T-cell (primary cell): Measurements from ENCODE around the gene GNG7. TPM values are rescaled to one million over a fixed set of nuclear protein-coding genes. Genes with fewer than 3 reads are reported as not detected.
"Not testable (repeated sequence)": the region's sequence is repeated elsewhere in the genome, so short reads cannot be mapped to it uniquely, and the experiment has no call there.

Source experiments
- ATAC-seq, 4 experiments: fragments of 200-7000 bp in 3 of 4; fragments of 150-1000 bp in 1 of 4; cut with Tn5 transposase; replicated peaks in 1 of 4; 1 replicate in 3 of 4; 2 replicates in 1 of 4; pipeline ENCODE4 v1.10.0; 2021; ENCODE audit warnings: moderate library complexity in 3 of 4, mild to moderate bottlenecking in 2 of 4, moderate number of reproducible peaks in 1 of 4
- CTCF ChIA-PET, 2 donors: fragments of 300-600 bp; sonication (Branson Sonifier 250); formaldehyde crosslinking; loops; one replicate each; lab custom pipeline; 2022; ENCODE audit warnings: antibody characterized with exemption in 2 of 2; lab: Charles Lee
- POLR2A ChIA-PET, 2 donors: fragments of 300-600 bp; sonication (Branson Sonifier 250); formaldehyde crosslinking; loops; one replicate each; lab custom pipeline; 2022; ENCODE audit warnings: antibody characterized with exemption in 2 of 2; lab: Charles Lee
- DNase-seq, 35 experiments: peaks; one replicate each; pipeline versions ENCODE4 v3.0.0 to v3.0.0-alpha.2; 2013 to 2023
- H3K27ac ChIP-seq: one replicate; pipeline ENCODE4 v1.5.1; 2013; ENCODE audit warnings: low read length
- H3K27me3 ChIP-seq, 2 experiments: replicated peaks in 1 of 2; 1 replicate in 1 of 2; 2 replicates in 1 of 2; pipeline versions ENCODE4 v1.6.1 to v1.7.0; 2013; ENCODE audit warnings: low read length in 1 of 2, mixed read lengths in 1 of 2; ENCODE audit not compliant: control insufficient read depth in 2 of 2, insufficient read depth in 2 of 2; ENCODE audit errors: extremely low read depth in 1 of 2
- H3K36me3 ChIP-seq, 2 donors: 1 replicate in 1 of 2; 2 replicates in 1 of 2; pipeline versions ENCODE4 v1.6.1 to v1.7.0; 2013; ENCODE audit warnings: low read length in 1 of 2; ENCODE audit not compliant: control insufficient read depth in 2 of 2, insufficient read depth in 1 of 2; ENCODE audit errors: extremely low read depth in 1 of 2
- H3K4me1 ChIP-seq, 2 experiments: 1 replicate in 1 of 2; 2 replicates in 1 of 2; pipeline versions ENCODE4 v1.6.1 to v1.7.0; 2013; ENCODE audit warnings: low read length in 2 of 2, mixed read lengths in 1 of 2; ENCODE audit not compliant: insufficient read depth in 2 of 2, control insufficient read depth in 1 of 2; ENCODE audit errors: extremely low read depth in 1 of 2
- H3K4me3 ChIP-seq, 2 donors: 1 replicate in 1 of 2; 2 replicates in 1 of 2; pipeline versions ENCODE4 v1.5.1 to v1.7.0; 2013; ENCODE audit warnings: mild to moderate bottlenecking in 2 of 2, low read length in 1 of 2, moderate library complexity in 1 of 2; ENCODE audit not compliant: control insufficient read depth in 1 of 2; ENCODE audit errors: extremely low read depth in 1 of 2
- H3K9me3 ChIP-seq: 2 replicates; pipeline ENCODE4 v1.7.0; 2013
- H3K27ac Mint-ChIP-seq, 2 donors: one replicate each; pipeline ENCODE4 v1.8.0; 2020 to 2021; ENCODE audit warnings: mild to moderate bottlenecking in 2 of 2, mixed read lengths in 2 of 2
- H3K27me3 Mint-ChIP-seq, 2 donors: one replicate each; pipeline ENCODE4 v1.8.0; 2021 to 2022; ENCODE audit warnings: mixed read lengths in 2 of 2
- H3K36me3 Mint-ChIP-seq: one replicate; pipeline ENCODE4 v1.8.0; 2021; ENCODE audit warnings: mixed read lengths
- H3K4me1 Mint-ChIP-seq, 3 donors: one replicate each; pipeline ENCODE4 v1.8.0; 2020 to 2022; ENCODE audit warnings: mixed read lengths in 3 of 3, mild to moderate bottlenecking in 1 of 3
- H3K4me3 Mint-ChIP-seq, 3 donors: one replicate each; pipeline ENCODE4 v1.8.0; 2020 to 2022; ENCODE audit warnings: mild to moderate bottlenecking in 3 of 3, mixed read lengths in 3 of 3, moderate library complexity in 3 of 3
- H3K9me3 Mint-ChIP-seq, 3 donors: one replicate each; pipeline ENCODE4 v1.8.0; 2020 to 2022; ENCODE audit warnings: mixed read lengths in 3 of 3
- WGBS: methylation state at CpG from one replicate; pipeline ENCODE4 v1.1.5; 2013; ENCODE audit warnings: missing lambda C conversion rate; ENCODE audit not compliant: insufficient coverage; 5-methylcytosine and 5-hydroxymethylcytosine counted together
- total RNA-seq, 35 experiments: library from RNA in 6 of 35; stranded (reverse) in 6 of 35; fragments of 120-200 nt in 1 of 35; gene quantifications; one replicate each; pipeline versions ENCODE4 v1.2.1 to v1.2.4 and lab custom pipeline; 2013 to 2026

The GNG7 gene
- total RNA-seq, 5 donors from 2014 or later (not counting 1 experiment from before 2014, with no cell fraction given): 4.5 to 7.2 (median 5.7) TPM

DNA sequence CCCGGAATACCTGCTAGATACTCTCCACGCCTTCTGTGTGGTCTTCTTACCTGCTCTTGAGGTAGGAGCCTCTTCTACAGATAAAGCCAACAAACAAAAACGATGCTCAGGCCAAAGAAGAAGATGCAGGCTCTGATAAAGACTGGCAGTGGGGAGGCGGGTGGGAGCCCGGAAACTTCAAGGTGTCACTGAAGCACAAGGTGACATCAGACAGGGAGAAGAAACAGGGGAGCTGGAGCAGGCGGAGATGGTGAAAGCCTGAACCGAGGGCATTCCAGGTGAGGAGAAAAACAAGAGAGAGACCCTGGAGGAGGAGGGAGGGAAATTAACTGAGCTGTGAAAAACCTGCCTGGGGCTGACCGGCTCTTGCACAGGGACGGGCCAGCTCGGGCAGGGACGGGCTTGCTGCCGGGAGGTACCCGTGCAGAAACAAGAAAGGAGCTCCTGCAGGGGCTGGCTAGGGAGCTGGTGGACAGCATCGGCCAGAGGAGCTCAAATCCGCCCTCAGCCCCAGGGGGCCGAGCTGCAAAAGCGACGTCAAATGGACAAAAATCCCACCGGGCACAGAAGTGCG, 19.0 kb downstream of the GNG7 start:
- DNase-seq (no peak), ATAC-seq (no peak)
- 89% methylated on average over 19 of the region's 20 CpGs for WGBS
- Mint-ChIP-seq H3K4me1 (peaks cover 0 to 5% (median 0%) of the 10 kb centered on the region in 3 donors), H3K27me3 (no peaks in the 10 kb centered on the region), H3K27ac (no peak overlapping the region), H3K36me3 (peaks cover 4% of the 10 kb centered on the region), H3K4me3 (no peak overlapping the region), H3K9me3 (no peaks in the 10 kb centered on the region)
- ChIA-PET POLR2A (no interaction called here), CTCF (interaction anchor here in 1 of 2 donors (1.2 kb wide), 1 partner anchor 21 kb away, joined by 3 read pairs; no protein-coding TSS in a partner anchor)
- Histone ChIP-seq H3K9me3 (no peaks in the 10 kb centered on the region), H3K4me1 (no peaks in the 10 kb centered on the region), H3K4me3 (no peak overlapping the region), H3K27me3 (no peaks in the 10 kb centered on the region), H3K27ac (no peak overlapping the region), H3K36me3 (no peaks in the 10 kb centered on the region)

DNA sequence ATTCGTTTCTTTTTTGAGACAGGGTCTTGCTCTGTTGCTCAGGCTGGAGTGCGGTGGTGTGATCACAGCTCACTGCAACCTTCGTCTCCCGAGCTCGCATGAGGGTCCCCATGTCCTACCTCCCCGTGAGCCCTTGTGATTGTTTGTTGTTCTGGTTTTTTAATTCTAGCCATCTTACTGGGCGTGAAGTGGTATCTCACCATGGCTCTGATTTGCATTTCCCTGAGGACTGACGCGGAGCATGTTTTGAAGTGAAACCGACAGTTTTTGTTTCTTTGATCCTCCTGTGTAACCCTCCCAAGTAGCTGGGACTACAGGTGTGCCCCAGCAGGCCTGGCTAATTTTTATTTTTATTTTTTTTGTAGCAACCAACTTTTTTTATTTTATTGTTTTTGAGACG, 21.7 kb downstream of the GNG7 start:
- Mint-ChIP-seq H3K4me1 (peaks cover 0 to 8% (median 0%) of the 10 kb centered on the region in 3 donors), H3K27ac (no peak overlapping the region), H3K9me3 (no peaks in the 10 kb centered on the region), H3K36me3 (peaks cover 4% of the 10 kb centered on the region), H3K4me3 (no peak overlapping the region), H3K27me3 (no peaks in the 10 kb centered on the region)
- H3K27me3 ChIP-seq: no peaks in the 10 kb centered on the region
- no peaks in the 10 kb centered on the region for H3K4me1 ChIP-seq
- no peaks in the 10 kb centered on the region for H3K36me3 ChIP-seq
- ATAC-seq: no peak
- WGBS: 92% methylated on average over 6 of the region's 11 CpGs
- H3K4me3 ChIP-seq: no peak overlapping the region
- H3K9me3 ChIP-seq: no peaks in the 10 kb centered on the region
- ChIA-PET CTCF (no interaction called here), POLR2A (interaction anchor here in 1 of 2 donors (0.6 kb wide), 1 partner anchor 503 kb away, joined by 3 read pairs; no protein-coding TSS in a partner anchor)
- no peak for DNase-seq
- peak overlapping the region; percentile 44 for H3K27ac ChIP-seq

DNA sequence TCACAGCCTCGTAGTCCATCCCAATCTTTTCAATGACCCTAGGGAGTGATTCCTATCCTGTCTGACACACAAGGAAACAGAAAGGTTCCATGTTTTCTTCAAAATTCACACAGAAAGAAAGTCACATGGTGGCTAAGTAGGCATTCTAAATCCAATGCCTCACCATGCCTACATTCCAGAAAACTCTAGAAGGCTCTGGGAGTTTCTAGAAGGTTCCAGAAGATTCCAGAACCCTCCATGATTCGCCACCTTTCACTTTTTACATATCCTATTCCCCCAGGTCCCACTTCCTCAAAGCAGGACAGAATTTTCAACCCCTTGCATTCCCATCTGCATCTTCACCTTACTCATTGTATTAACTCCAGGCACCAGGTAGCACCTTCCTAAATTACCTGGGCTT, 23.1 kb downstream of the GNG7 start:
- H3K4me3 Mint-ChIP-seq: no peak overlapping the region
- H3K9me3 Mint-ChIP-seq: no peaks in the 10 kb centered on the region
- H3K4me1 Mint-ChIP-seq: peaks cover 0 to 8% (median 0%) of the 10 kb centered on the region in 3 donors
- no peaks in the 10 kb centered on the region for H3K9me3 ChIP-seq
- DNase-seq: no peak
- H3K36me3 ChIP-seq: no peaks in the 10 kb centered on the region
- H3K4me3 ChIP-seq: no peak overlapping the region
- no peak overlapping the region for H3K27ac Mint-ChIP-seq
- WGBS: 80% methylated on average over 1 of the region's 2 CpGs
- ChIA-PET POLR2A (no interaction called here), CTCF (no interaction called here)
- H3K36me3 Mint-ChIP-seq: peaks cover 4% of the 10 kb centered on the region
- no peaks in the 10 kb centered on the region for H3K4me1 ChIP-seq
- H3K27me3 Mint-ChIP-seq: no peaks in the 10 kb centered on the region
- no peak overlapping the region for H3K27ac ChIP-seq
- ATAC-seq: no peak
- no peaks in the 10 kb centered on the region for H3K27me3 ChIP-seq

DNA sequence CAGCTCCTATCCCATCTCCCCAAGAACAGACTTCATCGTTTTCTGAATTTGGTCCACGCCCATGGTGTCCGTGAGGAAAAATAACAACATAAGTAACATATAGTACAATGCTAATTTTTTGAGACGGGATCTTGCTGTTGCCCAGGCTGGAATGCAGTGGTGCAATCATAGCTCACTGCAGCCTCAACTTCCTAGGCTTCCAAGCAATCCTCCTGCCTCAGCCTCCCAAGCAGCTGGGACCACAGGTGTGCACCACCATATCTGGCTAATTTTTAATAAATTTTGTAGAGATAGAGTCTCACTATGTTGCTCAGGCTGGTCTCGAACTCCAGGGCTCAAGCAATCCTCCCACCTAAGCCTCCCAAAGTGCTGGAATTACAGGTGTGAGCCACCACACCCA, 23.5 kb downstream of the GNG7 start:
- H3K27ac Mint-ChIP-seq, H3K4me1 Mint-ChIP-seq, H3K4me1 ChIP-seq, CTCF ChIA-PET, H3K36me3 ChIP-seq, H3K27me3 Mint-ChIP-seq, DNase-seq, ATAC-seq, H3K4me3 Mint-ChIP-seq, H3K27me3 ChIP-seq, POLR2A ChIA-PET, H3K4me3 ChIP-seq, H3K36me3 Mint-ChIP-seq, H3K27ac ChIP-seq, H3K9me3 ChIP-seq, H3K9me3 Mint-ChIP-seq: not testable (repeated sequence)
- no CpG with 5 or more reads among the region's 5 CpGs for WGBS

DNA sequence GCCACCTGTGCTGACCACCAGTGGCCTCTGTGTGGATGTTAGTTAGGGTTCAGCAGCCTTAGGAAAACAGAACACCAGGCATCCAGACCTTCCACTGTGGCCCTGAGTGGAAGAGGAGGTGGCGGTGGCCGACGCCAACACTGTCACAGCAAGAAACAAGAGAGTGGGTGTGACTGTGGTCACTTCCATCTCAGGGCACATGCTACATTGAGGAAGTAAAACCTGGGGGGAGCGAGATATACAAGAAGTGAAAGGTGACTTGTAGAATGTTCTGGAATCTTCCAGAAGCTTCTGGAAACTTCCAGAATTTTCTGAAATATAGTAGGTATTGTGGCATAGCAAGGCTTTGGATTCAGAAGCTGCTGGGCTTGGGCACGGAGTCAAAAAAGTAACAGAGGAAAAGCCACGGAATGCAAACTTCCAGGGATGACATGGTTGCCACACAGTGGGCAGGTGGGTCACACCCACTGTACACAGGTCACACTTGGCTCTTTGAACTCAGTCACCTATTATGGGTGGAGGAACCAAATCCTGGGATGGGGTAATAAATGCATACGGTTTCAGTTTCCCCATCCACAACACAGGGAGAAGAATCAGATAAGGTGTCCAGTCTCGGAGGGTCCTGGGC, 24.3 kb downstream of the GNG7 start:
- POLR2A ChIA-PET: no interaction called here
- no peak overlapping the region for H3K27ac Mint-ChIP-seq
- H3K27ac ChIP-seq: no peak overlapping the region

DNA sequence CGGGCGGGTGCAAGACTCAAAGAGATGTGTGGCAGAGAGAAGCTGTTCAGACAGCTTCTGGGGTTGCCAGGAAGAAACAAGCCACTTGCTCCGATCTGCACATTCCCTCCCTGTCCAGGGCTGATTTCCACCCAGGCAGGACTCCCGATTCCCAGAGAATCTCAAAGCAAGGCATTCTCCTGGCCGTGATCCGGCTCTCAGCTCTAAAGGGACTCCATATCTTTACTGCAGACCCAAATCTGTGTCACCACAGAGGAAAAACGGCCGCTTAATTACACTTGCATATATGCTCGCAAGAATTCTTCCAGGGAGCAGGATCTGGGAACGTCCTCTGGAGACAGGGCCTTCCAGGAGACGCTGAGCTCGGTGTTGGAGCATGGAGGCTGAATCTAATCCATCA, 25.7 kb downstream of the GNG7 start:
- ChIA-PET CTCF (interaction anchor here in 1 of 2 donors (0.6 kb wide), 2 partner anchors 28 to 518 kb away, joined by 3 to 4 read pairs; no protein-coding TSS in a partner anchor), POLR2A (no interaction called here)
- H3K4me1 Mint-ChIP-seq: peaks cover 0 to 8% (median 0%) of the 10 kb centered on the region in 3 donors
- WGBS: 75% methylated on average over 8 of the region's 12 CpGs
- H3K4me3 Mint-ChIP-seq: no peak overlapping the region
- H3K4me1 ChIP-seq: no peaks in the 10 kb centered on the region
- H3K9me3 ChIP-seq: no peaks in the 10 kb centered on the region
- no peak for ATAC-seq
- H3K27ac Mint-ChIP-seq: no peak overlapping the region
- H3K36me3 ChIP-seq: no peaks in the 10 kb centered on the region
- H3K27me3 ChIP-seq: no peaks in the 10 kb centered on the region
- H3K36me3 Mint-ChIP-seq: peaks cover 4% of the 10 kb centered on the region
- H3K9me3 Mint-ChIP-seq: no peaks in the 10 kb centered on the region
- H3K27ac ChIP-seq: no peak overlapping the region
- H3K4me3 ChIP-seq: no peak overlapping the region
- H3K27me3 Mint-ChIP-seq: no peaks in the 10 kb centered on the region
- no peak for DNase-seq

More for the DNA sequence above, 24.3 kb downstream of the GNG7 start:
- Mint-ChIP-seq H3K4me3 (no peak overlapping the region), H3K27me3 (no peaks in the 10 kb centered on the region), H3K4me1 (peaks cover 0 to 8% (median 0%) of the 10 kb centered on the region in 3 donors), H3K9me3 (no peaks in the 10 kb centered on the region), H3K36me3 (peaks cover 4% of the 10 kb centered on the region)
- 81% methylated on average over 6 of the region's 8 CpGs for WGBS
- CTCF ChIA-PET: no interaction called here
- Histone ChIP-seq H3K9me3 (no peaks in the 10 kb centered on the region), H3K4me1 (no peaks in the 10 kb centered on the region), H3K4me3 (no peak overlapping the region), H3K27me3 (no peaks in the 10 kb centered on the region), H3K36me3 (no peaks in the 10 kb centered on the region)
- ATAC-seq (no peak), DNase-seq (peak in 1 of 35 experiments; percentile 23)
